SK-N-SH (cell line): Measurements from ENCODE around the gene SOX9. TPM values are rescaled to one million over a fixed set of nuclear protein-coding genes. Genes with fewer than 3 reads are reported as not detected.

Source experiments
- CTCF ChIA-PET: fragments of 300-600, 350-600 bp; formaldehyde crosslinking; extraction: SDS; loops from one replicate; lab custom pipeline; 2021; lab: Yijun Ruan, JAX
- POLR2A ChIA-PET: fragments of 350-600 bp; sonication (Branson Sonifier 250); formaldehyde crosslinking; extraction: SDS; loops from one replicate; lab custom pipeline; 2020; ENCODE audit warnings: antibody characterized with exemption, inconsistent platforms; lab: Yijun Ruan, JAX
- DNase-seq: peaks from one replicate; pipeline ENCODE4 v3.0.0; 2012
- H2AFZ ChIP-seq: fragments of 200-600 bp; sonication (generic); 2 replicates; pipeline ENCODE4 v1.8.1; 2016; ENCODE audit warnings: antibody characterized with exemption, mild to moderate bottlenecking, low read depth
- H3F3A ChIP-seq: fragments of 200-600 bp; sonication (generic); replicated peaks from 2 replicates; pipeline ENCODE3; 2016; ENCODE audit warnings: antibody characterized with exemption, mild to moderate bottlenecking; ENCODE audit not compliant: insufficient read depth
- H3K27ac ChIP-seq, 2 experiments: fragments of 200-500 bp in 1 of 2; fragments of 200-600 bp in 1 of 2; sonication (Bioruptor generic) in 1 of 2; sonication (generic), shearing (Covaris generic) in 1 of 2; 2 replicates each; pipeline versions ENCODE4 v1.5.1 to v1.6.1; 2014 to 2016; ENCODE audit warnings: low read depth in 2 of 2, inconsistent platforms in 1 of 2, low read length in 1 of 2, mild to moderate bottlenecking in 1 of 2, mixed read lengths in 1 of 2
- H3K27me3 ChIP-seq: fragments of 200-600 bp; sonication (generic), shearing (Covaris generic); 2 replicates; pipeline ENCODE4 v1.6.1; 2016; ENCODE audit warnings: mixed run types; ENCODE audit not compliant: insufficient read depth
- H3K36me3 ChIP-seq, 2 experiments: fragments of 200-500 bp in 1 of 2; fragments of 200-600 bp in 1 of 2; sonication (Bioruptor generic) in 1 of 2; sonication (generic) in 1 of 2; replicated peaks in 1 of 2; 2 replicates each; pipeline versions ENCODE3 to v1.5.1; 2014 to 2016; ENCODE audit warnings: low read length in 1 of 2, mild to moderate bottlenecking in 1 of 2; ENCODE audit not compliant: insufficient read depth in 2 of 2, control insufficient read depth in 1 of 2
- H3K4me1 ChIP-seq, 2 experiments: fragments of 200-500 bp in 1 of 2; fragments of 200-600 bp in 1 of 2; sonication (Bioruptor generic) in 1 of 2; sonication (generic), shearing (Covaris generic) in 1 of 2; 2 replicates each; pipeline versions ENCODE4 v1.5.1 to v1.6.1; 2014 to 2016; ENCODE audit warnings: low read depth in 1 of 2, low read length in 1 of 2, mixed run types in 1 of 2; ENCODE audit not compliant: insufficient read depth in 2 of 2, control insufficient read depth in 1 of 2
- H3K4me2 ChIP-seq: fragments of 200-600 bp; sonication (generic), shearing (Covaris generic); 2 replicates; pipeline ENCODE4 v1.6.1; 2017; ENCODE audit warnings: mixed run types
- H3K4me3 ChIP-seq, 2 experiments: fragments of 200-500 bp in 1 of 2; fragments of 200-600 bp in 1 of 2; sonication (Bioruptor generic) in 1 of 2; sonication (generic), shearing (Covaris generic) in 1 of 2; 2 replicates each; pipeline versions ENCODE4 v1.5.1 to v1.8.1; 2014 to 2016; ENCODE audit warnings: low read depth in 2 of 2, inconsistent platforms in 1 of 2, low read length in 1 of 2, mild to moderate bottlenecking in 1 of 2, mixed read lengths in 1 of 2, moderate library complexity in 1 of 2
- H3K79me2 ChIP-seq: fragments of 200-600 bp; sonication (generic); 2 replicates; pipeline ENCODE4 v1.8.1; 2017; ENCODE audit warnings: mild to moderate bottlenecking; ENCODE audit not compliant: insufficient read depth
- H3K9ac ChIP-seq: fragments of 200-600 bp; sonication (generic); 2 replicates; pipeline ENCODE4 v1.6.1; 2017; ENCODE audit warnings: mixed run types
- H3K9me2 ChIP-seq: fragments of 200-600 bp; sonication (generic); 2 replicates; pipeline ENCODE4 v1.6.1; 2017; ENCODE audit warnings: mixed run types
- H3K9me3 ChIP-seq: fragments of 200-600 bp; sonication (generic); 2 replicates; pipeline ENCODE4 v1.6.1; 2017; ENCODE audit warnings: mixed run types, mild to moderate bottlenecking, moderate library complexity
- H4K20me1 ChIP-seq: fragments of 200-600 bp; sonication (generic); 2 replicates; pipeline ENCODE4 v1.6.1; 2017; ENCODE audit warnings: mild to moderate bottlenecking, mixed run types; ENCODE audit not compliant: insufficient read depth
- CTCF ChIP-seq: fragments of 200-600 bp; sonication (generic); IDR thresholded peaks from 2 replicates; pipeline ENCODE4 v1.6.1; 2017; ENCODE audit warnings: antibody characterized with exemption, mild to moderate bottlenecking, moderate library complexity
- ELF1 ChIP-seq: IDR thresholded peaks from 2 replicates; pipeline ENCODE4 v1.4.0; 2012
- EZH2phosphoT487 ChIP-seq: fragments of 200-600 bp; sonication (generic); IDR thresholded peaks from 2 replicates; pipeline ENCODE4 v1.6.1; 2017; ENCODE audit warnings: low read depth, mixed run types, mild to moderate bottlenecking, antibody characterized with exemption, moderate library complexity, borderline replicate concordance
- FOXJ3 ChIP-seq: sonication (generic); formaldehyde crosslinking; IDR thresholded peaks from 2 replicates; pipeline ENCODE4 v1.5.1; 2020; ENCODE audit warnings: mild to moderate bottlenecking, missing genetic modification reagents
- GABPA ChIP-seq: IDR thresholded peaks from 2 replicates; pipeline ENCODE4 v1.4.0; 2012; ENCODE audit warnings: low read depth, mild to moderate bottlenecking
- JUND ChIP-seq: IDR thresholded peaks from 2 replicates; pipeline ENCODE4 v1.4.0; 2012
- MXI1 ChIP-seq: IDR thresholded peaks from 2 replicates; pipeline ENCODE4 v1.6.1; 2012; ENCODE audit warnings: mild to moderate bottlenecking, low read depth, low read length, improper control_type of control experiment
- REST ChIP-seq: IDR thresholded peaks from 2 replicates; pipeline ENCODE4 v1.6.1; 2012; ENCODE audit warnings: mild to moderate bottlenecking, low read depth, low read length, moderate library complexity
- RFX5 ChIP-seq: IDR thresholded peaks from 2 replicates; pipeline ENCODE4 v1.6.1; 2012; ENCODE audit warnings: mild to moderate bottlenecking, improper control_type of control experiment, low read length
- TAF1 ChIP-seq: IDR thresholded peaks from 2 replicates; pipeline ENCODE4 v1.6.1; 2012; ENCODE audit warnings: low read depth, mild to moderate bottlenecking, low read length, moderate library complexity, borderline replicate concordance
- USF1 ChIP-seq: IDR thresholded peaks from 2 replicates; pipeline ENCODE4 v1.4.0; 2012; ENCODE audit warnings: low read depth, borderline replicate concordance
- YY1 ChIP-seq: IDR thresholded peaks from 2 replicates; pipeline ENCODE4 v1.4.0; 2012; ENCODE audit warnings: low read depth, mild to moderate bottlenecking
- WGBS: methylation state at CpG from one replicate; pipeline ENCODE4 v1.1.6; 2017; ENCODE audit warnings: low lambda C conversion rate; 5-methylcytosine and 5-hydroxymethylcytosine counted together
- polyA plus RNA-seq, 3 experiments: library from polyadenylated mRNA; depleted of rRNA; stranded (reverse); fragments of >200 nt; gene quantifications; 2 replicates each; pipeline ENCODE4 v1.2.3, GENCODE V29; 2012

SOX9 gene
- polyA plus RNA-seq, 1 of the 3 experiments (the other 2 are of a cell fraction) = 35.3 TPM

- DNase-seq = no peak
- CTCF ChIA-PET = interaction anchor here (1.5 to 1.9 kb wide), 2 partner anchors 12 to 284 kb away, joined by 3 to 6 read pairs; no protein-coding TSS in a partner anchor
- Histone ChIP-seq H3K9me3 (no peaks in the 10 kb centered on the region), H3K9ac (no peak overlapping the region), H3K4me3 (no peak overlapping the region), H3K27ac (peak overlapping the region in 1 of 2 experiments; percentile 49; a peak in 3 of 4 replicates), H4K20me1 (no peaks in the 10 kb centered on the region), H3K79me2 (no peaks in the 10 kb centered on the region), H2AFZ (peak overlapping the region; percentile 18), H3K9me2 (no peaks in the 10 kb centered on the region), H3K4me1 (peaks cover 11 to 20% of the 10 kb centered on the region in 2 experiments), H3F3A (peaks cover 5% of the 10 kb centered on the region), H3K4me2 (peak overlapping the region; percentile 31), H3K36me3 (no peaks in the 10 kb centered on the region), H3K27me3 (no peaks in the 10 kb centered on the region)
- TF ChIP-seq REST = no peak
- TF ChIP-seq YY1 = 0 out of 2 replicates have a peak, but pooled peaks have one; percentile 13
- no peak for TF ChIP-seq EZH2phosphoT487
- POLR2A ChIA-PET = no interaction called here
- WGBS = 86% methylated on average over 11 of the region's 11 CpGs
Observed at GRCh38 chr17:72150632-72151460, 30.0 kb downstream of the SOX9 start.

GRCh38 chr17:72151565-72152386 is 31.0 kb downstream of the SOX9 start:
- Histone ChIP-seq H4K20me1 (no peaks in the 10 kb centered on the region), H3K79me2 (no peaks in the 10 kb centered on the region), H3K4me2 (peak overlapping the region; percentile 31), H3K27ac (peak overlapping the region; percentile 49 to 51), H3K36me3 (no peaks in the 10 kb centered on the region), H3K4me3 (no peak overlapping the region), H3K9me2 (no peaks in the 10 kb centered on the region), H3K9me3 (no peaks in the 10 kb centered on the region), H3F3A (no peaks in the 10 kb centered on the region), H3K27me3 (no peaks in the 10 kb centered on the region), H3K9ac (no peak overlapping the region), H2AFZ (peak overlapping the region; percentile 18), H3K4me1 (peaks cover 11 to 16% of the 10 kb centered on the region in 2 experiments)
- ChIA-PET POLR2A (interaction anchor here (0.6 kb wide), 1 partner anchor 65 kb away, joined by 3 read pairs; no protein-coding TSS in a partner anchor), CTCF (interaction anchor here (1.0 to 1.9 kb wide), 2 partner anchors 11 to 33 kb away, joined by 4 to 6 read pairs; no protein-coding TSS in a partner anchor)
- peak; percentile 66 for DNase-seq
- WGBS = 48% methylated on average over 11 of the region's 11 CpGs
- TF ChIP-seq FOXJ3 (CRISPR knock-in tag) (no peak), USF1 (no peak), RFX5 (no peak), ELF1 (no peak), MXI1 (no peak), GABPA (no peak), REST (0 out of 2 replicates have a peak, but pooled peaks have one; percentile 11), JUND (peak; percentile 90), YY1 (no peak), TAF1 (no peak), CTCF (no peak)
